GM18499 (cell line): ENCODE measurements around the gene NR2C2AP.
"Not testable (repeated sequence)": the region's sequence is repeated elsewhere in the genome, so short reads cannot be mapped to it uniquely, and the experiment has no call there.

Source experiments
- ATAC-seq: cut with Tn5 transposase; IDR thresholded peaks from one replicate; pipeline ENCODE4 v1.9.1; 2021; ENCODE audit warnings: moderate number of reproducible peaks; ENCODE audit not compliant: insufficient read depth, unreplicated experiment

The NR2C2AP gene, protein sequence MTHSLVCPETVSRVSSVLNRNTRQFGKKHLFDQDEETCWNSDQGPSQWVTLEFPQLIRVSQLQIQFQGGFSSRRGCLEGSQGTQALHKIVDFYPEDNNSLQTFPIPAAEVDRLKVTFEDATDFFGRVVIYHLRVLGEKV

DNA sequence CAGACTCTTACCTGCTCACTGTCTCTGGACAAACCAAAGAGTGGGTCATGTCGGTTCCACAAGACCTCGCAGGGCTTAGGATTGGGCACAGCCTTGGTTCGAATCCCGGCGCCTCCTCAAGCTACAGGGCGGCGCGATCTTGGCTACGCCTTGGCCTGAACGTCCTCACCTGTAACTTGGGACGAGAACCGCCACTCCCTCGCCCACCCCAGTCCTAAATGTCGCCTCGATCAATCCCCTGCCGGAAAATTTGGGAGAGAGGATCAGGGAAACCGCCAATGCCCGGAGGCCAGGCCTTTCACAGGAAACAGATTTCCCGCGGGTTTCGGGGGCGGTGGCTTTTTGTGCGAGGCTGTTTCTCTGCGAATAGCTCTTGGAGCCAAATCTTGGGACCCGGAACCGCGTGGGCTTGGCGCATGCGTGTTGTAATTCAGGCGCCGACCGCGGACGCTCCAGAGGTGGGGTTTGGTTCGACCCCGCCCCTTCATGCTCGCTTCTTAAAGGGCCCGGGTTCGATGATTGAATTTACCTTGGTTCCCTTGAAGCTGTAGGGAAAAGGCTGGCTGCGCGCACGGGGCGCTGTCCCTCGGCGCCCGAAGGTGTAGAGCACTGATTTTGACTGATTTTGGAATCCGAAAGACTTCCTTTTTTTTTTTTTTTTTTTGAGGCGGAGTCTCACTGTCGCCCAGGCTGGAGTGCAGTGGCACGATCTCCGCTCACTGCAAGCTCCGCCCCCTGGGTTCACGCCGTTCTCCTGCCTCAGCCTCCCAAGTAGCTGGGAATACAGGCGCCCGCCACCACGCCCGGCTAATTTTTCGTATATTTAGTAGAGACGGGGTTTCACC is at the start of gene NR2C2AP:
Gene NR2C2AP (minus strand): TSS at position 403 of the 845 bp plus-strand sequence. CDS start 354 bp downstream, at position 49.
- peak; percentile 47 for ATAC-seq

- ATAC-seq, result no peak
Measured at GRCh38 chr19:19250196-19250801, 47.1 kb upstream of the NR2C2AP start.

DNA sequence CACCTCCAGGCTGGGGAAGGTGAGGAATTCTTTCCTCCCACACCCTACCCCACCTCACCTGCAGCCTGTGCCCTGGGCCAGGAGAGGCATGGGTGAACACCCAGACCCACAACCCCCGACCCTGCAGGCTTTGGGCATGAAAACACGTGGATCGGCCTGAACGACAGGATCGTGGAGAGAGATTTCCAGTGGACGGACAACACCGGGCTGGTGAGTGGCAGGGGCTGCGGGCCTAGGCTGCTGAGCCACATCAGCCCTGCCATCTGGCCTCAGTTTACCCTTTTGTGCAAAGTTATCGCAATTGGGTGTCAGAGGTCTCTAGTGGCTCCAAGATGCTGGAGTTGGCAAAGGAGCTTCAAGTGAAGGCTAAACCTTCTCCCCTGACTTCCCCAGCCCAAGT is 37.3 kb upstream of the NR2C2AP start:
- no peak for ATAC-seq

DNA sequence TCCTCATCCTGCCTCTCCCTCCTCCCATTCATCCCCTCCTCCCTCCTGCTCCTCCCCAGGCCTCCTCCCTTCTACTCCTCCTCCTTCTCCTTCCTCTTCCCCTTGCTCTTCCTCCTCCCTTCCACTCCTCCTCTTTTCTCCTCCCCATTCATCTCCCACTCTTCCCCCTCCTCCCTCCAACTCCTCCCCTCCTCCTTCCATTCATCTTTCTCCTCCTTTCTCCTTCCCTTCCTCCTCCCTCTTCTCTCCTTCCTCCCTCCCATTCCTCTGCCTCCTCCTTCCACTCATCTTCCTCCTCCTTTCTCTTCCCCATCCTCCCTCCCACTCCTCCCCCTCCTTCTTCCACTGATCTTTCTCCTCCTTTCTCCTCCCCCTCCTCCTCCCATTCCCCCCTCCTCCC is 36.5 kb upstream of the NR2C2AP start:
- no peak for ATAC-seq

- ATAC-seq, result no peak
Measured at GRCh38 chr19:19238126-19238894, 35.1 kb upstream of the NR2C2AP start.

- no peak for ATAC-seq
Measured at GRCh38 chr19:19236173-19236572, 33.0 kb upstream of the NR2C2AP start.

DNA sequence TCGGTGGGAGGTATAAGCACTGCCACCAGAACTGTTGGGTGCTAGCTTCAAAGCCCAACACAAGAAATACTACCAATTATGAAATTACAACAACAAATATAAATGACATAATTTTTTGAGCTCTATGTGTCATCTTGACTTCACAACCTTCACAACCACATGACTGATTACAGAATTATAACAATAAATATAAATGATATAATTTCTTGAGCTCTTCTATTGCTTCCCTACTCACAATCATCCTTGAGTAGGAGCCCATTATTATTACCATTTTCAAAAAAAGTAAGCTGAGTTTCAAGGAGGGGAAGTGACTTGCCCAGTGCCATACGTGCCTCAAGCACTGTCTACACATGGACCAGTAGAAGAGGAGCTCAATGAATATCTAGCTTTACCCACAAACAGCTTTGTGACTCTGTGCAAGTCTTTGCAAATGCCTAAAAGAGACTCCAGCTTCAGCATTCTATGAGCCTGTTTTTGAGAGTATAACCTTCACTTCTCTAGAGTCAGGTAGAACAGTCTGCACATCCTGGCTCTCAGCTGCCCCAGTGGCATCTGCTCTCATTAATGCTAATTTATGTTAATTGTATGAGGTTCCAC is 31.1 kb upstream of the NR2C2AP start:
- no peak for ATAC-seq

DNA sequence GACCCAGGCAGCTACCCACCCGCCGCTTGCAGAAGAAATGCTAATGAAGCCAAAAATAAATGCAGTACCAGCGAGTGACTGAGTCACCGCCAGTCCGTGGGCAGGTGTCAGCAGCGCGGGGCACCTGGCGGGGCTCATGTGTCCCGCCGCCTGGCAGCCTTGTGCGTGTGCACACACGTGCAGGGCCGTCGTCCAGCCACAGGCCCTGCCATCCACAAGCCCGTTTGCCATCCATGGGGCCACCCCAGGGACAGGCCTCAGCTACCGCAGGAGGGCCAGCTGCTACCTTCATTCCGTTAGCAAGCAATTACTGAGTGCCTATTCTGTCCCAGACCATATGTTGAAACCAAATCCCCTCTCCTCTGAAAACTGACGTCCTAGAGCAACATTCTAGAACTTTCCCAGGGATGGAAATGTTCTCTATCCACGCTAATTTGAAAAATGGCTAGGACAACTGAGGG is 29.1 kb upstream of the NR2C2AP start:
- no peak for ATAC-seq

- no peak for ATAC-seq
Measured at GRCh38 chr19:19230999-19231398, 27.8 kb upstream of the NR2C2AP start.

GRCh38 chr19:19229701-19230100 is 26.5 kb upstream of the NR2C2AP start:
- ATAC-seq, result no peak

- ATAC-seq, result no peak
Measured at GRCh38 chr19:19227217-19227616, 24.0 kb upstream of the NR2C2AP start.

GRCh38 chr19:19226663-19227062 is 23.4 kb upstream of the NR2C2AP start:
- ATAC-seq, result no peak

GRCh38 chr19:19226204-19226603 is 23.0 kb upstream of the NR2C2AP start:
- no peak for ATAC-seq

- ATAC-seq, result no peak
Measured at GRCh38 chr19:19224852-19225494, 21.8 kb upstream of the NR2C2AP start.

DNA sequence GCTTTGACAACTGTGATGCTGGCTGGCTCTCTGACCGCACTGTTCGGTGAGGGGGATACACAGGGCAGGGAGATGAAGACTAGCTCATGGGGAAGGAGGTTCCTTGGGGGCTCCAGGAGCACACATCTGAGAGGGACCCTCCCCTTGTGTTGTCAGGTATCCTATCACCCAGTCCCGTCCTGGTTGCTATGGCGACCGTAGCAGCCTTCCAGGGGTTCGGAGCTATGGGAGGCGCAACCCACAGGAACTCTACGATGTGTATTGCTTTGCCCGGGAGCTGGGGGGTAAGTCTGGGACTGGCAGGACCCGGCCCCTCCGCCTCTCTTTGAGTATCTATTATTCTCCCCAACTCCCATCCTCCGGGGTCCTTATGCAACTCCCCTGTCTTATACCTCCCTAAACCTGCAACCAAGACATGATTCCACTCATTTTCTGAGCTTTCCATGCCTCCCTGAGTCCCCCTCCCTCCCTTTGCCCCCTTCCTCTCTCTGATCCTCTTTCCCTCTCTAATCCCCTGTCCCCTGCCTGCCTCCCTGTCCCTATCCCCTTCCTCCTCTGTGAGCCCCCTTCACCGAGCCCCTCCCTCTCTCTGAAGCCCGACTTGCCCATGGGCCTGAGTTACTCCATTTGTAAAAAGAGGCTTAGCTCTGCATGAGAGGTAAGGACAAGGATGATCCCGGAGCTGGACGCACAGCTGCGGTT is 21.1 kb upstream of the NR2C2AP start:
- ATAC-seq, result no peak

GRCh38 chr19:19223636-19224035 is 20.4 kb upstream of the NR2C2AP start:
- ATAC-seq, result no peak

GRCh38 chr19:19223060-19223459 is 19.8 kb upstream of the NR2C2AP start:
- ATAC-seq, result no peak

- not testable (repeated sequence) for ATAC-seq
Measured at GRCh38 chr19:19221000-19221399, 17.8 kb upstream of the NR2C2AP start.

- ATAC-seq, result no peak
Measured at GRCh38 chr19:19218911-19219310, 15.7 kb upstream of the NR2C2AP start.
